Activated CD4-positive, CD25-positive, alpha-beta regulatory T cell (primary cell): ENCODE measurements around the gene STON1.
"Not testable (repeated sequence)": the region's sequence is repeated elsewhere in the genome, so short reads cannot be mapped to it uniquely, and the experiment has no call there.

ENCODE experiments used
- DNase-seq, 4 experiments: peaks; one replicate each; lab custom pipeline; 2025; lab: John Stamatoyannopoulos, UW

Gene STON1, protein sequence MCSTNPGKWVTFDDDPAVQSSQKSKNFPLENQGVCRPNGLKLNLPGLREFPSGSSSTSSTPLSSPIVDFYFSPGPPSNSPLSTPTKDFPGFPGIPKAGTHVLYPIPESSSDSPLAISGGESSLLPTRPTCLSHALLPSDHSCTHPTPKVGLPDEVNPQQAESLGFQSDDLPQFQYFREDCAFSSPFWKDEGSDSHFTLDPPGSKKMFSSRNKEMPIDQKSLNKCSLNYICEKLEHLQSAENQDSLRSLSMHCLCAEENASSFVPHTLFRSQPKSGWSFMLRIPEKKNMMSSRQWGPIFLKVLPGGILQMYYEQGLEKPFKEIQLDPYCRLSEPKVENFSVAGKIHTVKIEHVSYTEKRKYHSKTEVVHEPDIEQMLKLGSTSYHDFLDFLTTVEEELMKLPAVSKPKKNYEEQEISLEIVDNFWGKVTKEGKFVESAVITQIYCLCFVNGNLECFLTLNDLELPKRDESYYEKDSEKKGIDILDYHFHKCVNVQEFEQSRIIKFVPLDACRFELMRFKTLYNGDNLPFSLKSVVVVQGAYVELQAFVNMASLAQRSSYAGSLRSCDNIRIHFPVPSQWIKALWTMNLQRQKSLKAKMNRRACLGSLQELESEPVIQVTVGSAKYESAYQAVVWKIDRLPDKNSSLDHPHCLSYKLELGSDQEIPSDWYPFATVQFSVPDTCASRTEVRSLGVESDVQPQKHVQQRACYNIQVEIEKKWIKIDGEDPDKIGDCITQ

DNA sequence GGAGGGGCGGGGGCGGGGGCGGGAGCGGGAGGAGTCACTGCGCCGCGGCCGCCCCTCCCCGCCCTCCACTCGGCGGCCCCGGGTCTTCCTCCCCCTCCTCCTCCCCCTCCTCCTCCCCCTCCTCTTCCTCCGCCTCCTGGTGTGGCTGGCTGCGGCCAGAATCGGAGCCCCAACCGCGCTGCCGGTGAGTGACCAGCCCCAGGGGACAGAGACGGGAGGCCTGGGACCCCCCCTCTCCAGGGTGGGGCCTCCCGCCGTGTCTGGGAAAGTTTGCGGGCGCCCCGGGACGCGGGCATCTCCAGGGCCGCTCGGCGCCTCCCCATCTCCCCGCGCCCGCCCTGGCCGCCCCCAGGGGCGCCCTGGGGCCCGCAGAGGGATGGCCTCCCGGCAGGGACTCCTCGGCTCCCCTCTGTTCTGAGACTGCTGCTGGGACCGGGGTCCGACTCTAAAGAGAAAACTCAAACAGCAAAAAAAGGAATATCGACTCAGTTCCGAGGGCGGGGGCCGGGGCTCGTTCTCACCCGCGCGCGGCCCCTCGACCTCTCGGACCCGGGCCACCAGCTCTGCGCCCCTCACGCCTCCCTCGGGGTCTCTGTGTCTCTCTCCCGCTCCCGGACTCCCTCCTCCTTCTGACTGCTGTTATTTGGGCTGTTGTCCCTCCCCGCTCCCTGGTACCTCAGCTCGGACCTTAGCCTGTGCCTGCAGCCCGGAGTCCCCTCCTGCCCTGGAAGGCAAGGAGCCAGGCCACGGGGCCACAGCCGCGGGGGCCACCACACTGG is at the start of gene STON1:
Gene STON1 (plus strand): TSS at position 122 of the 779 bp plus-strand sequence. CDS start 50,480 bp downstream, outside the sequence.
- DNase-seq = peak in 1 of 4 experiments; percentile 6

DNA sequence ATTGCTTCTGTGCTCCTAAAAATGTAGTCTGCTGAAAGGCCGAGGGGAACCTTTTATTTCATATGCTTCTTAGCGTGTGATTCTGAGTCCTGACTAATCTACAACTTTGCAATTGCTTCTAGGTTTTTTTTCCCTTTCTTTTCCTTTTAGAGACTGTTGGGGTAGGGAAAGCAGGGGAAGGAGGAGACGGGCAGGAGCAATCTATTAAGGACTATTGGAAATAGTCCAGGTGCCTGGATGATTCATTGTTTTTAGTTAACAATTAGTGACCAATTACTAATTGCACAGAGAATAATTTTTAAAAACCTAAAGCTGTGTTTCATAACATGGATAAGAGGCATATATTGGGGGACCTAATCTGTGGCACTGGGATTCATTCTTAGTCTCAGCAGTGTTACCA is 49.4 kb upstream of the STON1 start:
- no peak for DNase-seq

DNA sequence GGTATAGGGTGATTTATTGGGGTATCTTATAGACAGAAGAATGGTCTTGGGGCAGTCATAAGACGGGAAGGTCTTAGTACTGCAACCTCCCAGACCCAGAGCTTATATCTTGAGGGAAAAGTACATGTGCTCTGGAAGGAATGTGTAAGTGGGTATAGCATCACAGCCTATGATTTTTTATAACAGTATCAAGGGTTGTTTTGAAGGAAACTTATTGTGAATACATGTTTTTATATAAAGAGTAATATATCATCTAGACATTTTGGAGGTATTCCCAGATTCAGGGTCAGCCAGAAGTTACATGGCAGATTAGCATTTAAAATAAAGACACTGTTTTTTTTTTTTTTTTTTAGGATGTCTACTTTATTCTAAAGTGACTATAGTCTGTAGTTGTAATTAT is 47.6 kb upstream of the STON1 start:
- no peak for DNase-seq

DNA sequence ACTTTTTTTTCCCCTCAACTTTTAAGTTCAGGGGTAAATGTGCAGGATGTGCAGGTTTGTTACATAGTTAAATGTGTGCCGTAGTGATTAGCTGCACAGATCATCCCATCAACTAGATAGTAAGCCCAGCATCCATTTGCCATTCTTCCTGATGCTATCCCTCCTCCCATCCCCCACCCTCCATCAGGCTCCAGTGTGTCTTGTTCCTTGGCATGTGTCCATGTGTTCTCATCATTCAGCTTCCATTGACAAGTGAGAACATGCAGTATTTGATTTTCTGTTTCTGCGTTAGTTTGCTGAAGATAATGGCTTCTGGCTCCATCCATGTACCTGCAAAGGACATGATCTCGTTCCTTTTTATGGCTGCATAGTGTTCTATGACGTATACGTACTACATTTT is 47.2 kb upstream of the STON1 start:
- DNase-seq = no peak

DNA sequence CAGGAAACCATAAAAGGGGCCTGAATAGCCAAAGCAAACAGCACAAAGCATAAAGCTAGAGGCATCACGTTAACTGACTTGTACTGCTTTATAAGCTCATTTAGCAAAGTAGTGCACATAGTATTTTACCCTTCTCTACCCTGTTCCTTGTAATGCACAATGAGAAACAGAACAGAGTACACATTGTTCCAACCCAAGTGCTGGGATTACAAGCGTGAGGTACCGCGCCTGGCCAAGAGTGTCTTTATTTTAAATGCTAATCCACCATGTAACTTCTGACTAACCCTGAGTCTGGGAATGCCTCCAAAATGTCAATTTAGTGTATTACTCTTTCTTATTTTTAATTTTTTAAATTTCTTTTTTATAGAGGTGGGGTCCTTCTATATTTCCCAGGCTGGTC is 46.4 kb upstream of the STON1 start:
- no peak for DNase-seq

DNA sequence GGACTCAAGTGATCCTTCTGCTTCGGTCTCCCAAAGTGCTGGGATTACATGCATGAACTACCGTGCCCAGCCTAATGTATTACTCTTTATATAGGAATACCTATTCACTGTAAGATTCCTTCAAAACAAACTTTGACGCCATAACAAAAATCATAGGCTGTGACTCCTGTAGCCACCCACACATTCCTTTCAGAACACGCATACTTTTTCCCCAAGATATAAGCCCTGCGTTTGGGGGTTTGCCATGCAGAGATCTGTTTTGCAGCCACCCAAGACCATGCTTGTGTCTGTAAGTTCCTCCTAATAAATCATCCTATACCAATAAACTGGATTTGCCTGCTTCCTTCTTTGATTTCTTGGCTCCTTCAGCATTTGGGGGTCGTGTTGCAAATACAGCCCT is 46.0 kb upstream of the STON1 start:
- no peak for DNase-seq

DNA sequence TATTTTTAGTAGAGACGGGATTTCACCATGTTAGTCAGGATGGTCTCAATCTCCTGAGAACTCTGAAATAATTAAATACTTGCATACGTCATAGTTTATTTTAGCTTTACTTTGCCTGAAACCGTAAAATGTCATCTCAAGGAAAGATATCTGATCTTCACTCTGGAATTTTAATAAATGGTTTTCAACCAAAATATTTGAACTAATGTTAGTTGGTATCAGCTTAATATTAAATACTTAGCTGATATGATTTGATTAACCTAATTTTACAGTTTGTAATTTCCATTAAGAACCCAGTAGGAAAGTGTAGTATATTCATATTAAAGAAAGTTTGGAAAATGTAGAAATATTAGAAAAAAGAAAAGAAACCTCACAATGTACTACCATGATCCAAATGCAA is 41.4 kb upstream of the STON1 start:
- DNase-seq = no peak

DNA sequence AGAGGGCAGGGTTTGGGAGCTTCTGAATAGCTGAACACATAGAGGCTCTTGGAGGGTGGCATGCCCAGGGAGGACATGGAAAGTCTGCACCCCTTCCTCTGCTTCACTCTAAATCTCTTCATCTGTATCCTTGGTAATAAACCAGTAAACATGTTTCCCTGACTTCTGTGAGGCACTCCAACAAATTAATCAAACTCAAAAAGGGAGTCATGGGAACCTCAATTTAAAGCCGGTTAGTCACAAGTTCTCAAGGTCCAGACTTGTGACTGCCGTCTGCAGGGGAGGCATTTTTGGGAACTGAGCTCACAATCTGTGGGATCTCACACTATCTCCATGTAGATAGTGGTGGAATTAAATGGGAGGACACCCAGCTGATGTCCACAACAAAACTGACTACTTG is 33.1 kb upstream of the STON1 start:
- no peak for DNase-seq

DNA sequence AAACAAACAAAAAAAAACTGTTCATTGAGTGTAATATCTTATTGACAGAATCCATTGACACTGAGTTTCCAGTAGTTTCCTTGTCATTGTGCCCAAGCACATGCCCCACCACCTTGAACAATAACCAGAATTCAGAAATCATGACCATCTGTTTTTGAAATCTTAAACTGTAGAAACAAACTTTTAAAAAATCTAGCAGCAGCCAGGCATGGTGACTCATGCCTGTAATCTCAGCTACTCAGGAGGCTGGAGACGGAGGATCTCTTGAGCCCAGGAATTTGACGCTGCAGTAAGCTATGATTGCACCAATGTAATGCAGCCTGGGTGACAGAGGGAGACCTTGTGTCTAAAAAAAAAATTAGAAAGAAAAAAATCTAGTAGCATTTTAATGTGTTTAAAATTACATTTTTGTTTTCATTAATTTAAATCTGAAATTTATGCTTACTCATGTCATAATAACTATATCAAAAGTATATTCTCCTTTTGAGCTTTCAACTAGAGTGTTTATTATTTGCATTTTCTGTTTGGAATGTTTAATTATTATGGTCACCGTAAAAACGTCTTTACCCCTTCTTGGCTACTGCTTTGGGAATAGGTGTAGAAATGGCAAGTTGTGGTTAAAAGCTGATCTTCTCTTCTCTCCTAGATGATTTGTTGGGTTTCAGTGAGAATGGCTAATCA is 25.2 kb upstream of the STON1 start:
- no peak for DNase-seq

DNA sequence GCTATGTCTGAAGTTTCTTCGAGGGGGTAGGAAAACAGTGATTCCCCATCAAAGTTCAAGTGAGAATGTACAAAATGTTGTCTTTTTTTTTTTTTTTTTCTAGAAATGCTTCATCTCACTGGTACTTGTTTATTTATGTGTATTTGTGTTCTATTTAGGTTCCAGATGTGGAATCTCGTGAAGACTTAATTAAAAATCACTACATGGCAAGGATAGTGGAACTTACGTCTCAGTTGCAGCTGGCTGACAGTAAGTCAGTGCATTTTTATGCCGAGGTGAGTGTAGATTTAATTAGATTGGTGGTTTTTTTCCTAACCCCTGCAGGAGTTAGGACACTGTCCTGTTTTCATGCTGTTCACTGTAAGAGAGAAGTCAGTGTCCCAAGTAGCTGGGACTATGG is 22.8 kb upstream of the STON1 start:
- DNase-seq = no peak

DNA sequence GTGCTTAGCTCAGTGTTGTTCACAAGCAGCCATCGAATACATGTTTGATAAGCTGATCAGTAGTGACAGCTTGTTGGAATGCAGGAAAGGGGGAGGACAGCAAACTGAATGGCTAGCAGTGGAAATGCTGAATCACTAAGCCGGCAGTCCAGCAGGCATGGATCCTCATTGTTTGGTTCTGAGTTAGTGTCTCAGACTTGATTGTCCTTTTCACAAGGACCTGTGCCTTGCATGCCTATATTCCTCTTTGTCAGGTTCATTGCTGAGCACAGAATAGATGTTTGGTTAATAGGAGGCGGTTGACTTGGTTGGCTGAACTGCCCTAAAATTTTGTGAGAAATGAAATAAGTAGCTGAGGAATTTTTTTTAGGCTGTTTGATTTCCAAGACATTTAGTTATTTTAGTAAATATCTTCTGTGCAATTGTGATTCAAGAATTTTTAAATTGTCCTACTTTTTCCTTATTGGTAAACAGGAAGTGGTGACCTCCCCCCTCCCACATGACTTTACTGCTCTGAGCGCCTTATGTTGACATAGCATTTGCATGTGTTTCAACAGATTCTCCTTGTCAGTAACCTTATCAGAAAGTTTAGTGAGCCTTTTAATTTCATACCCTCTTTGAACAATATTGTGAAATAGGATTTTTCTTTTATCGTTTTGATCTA is 21.4 kb upstream of the STON1 start:
- DNase-seq = no peak

DNA sequence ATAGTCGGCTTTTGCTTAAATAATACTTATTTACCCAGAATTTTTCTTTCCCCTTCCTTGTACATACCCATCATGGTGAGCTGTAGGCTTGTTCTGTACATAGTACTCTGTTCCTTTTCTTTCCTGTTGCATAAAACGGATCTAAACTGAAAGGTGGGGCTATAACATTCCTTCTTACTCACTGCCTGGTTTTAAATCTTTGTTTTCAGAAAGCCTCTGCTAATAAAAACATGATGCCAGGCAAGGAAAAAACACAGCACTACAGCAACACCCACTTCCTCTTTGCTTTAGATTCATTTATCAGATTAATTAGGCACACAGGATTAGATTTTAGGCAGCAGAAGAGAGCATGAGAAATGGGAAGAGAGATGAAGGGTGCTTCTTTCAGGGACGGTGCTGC is 19.6 kb upstream of the STON1 start:
- DNase-seq = no peak

DNA sequence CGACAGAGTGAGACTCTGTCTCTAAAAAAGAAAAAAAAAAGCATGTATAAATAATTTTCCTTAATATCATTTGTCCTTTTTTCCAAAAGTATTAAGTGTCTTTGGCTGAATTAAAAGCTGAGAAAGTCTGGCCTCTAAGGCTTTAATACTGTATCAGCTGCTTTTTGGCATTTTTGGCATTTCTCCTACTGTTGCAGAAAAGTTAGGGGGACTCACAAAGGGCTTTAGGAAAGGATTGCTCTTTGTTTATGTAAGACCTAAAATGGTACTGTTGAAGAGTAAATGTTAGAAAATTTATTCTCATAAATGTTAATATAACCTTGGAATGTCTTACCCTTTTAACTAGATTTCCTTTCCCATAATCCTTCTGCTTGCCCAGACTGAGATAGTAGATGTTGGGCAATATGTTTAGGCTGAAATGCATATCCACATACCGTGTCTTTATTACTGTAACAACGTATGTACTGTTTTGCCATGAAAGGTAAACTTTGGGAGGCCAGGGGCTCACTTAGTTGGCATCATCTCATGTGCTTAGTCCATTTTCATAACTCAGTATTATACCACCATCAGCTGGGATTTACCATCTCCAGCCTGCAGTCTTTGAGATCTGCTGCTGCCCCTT is 18.0 kb upstream of the STON1 start:
- no peak for DNase-seq

DNA sequence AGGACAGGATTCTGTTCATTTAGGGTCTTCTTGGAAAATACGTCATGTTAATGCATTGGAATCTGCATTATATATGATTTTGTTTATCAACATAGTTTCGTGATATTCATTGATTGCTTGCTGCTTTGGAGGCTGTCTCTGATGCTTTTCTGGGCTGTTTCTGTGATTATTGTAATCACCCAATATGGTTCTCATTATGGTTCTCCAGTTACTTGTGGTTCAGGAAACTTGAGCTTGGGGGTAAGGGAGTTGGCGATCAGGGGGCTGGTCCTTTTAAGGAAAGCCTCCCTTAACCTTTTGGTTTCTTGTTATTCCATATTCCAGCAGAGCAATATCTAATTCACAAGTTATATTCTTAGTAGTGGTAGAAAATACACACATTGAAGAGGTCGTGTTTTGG is 17.4 kb upstream of the STON1 start:
- DNase-seq = no peak

DNA sequence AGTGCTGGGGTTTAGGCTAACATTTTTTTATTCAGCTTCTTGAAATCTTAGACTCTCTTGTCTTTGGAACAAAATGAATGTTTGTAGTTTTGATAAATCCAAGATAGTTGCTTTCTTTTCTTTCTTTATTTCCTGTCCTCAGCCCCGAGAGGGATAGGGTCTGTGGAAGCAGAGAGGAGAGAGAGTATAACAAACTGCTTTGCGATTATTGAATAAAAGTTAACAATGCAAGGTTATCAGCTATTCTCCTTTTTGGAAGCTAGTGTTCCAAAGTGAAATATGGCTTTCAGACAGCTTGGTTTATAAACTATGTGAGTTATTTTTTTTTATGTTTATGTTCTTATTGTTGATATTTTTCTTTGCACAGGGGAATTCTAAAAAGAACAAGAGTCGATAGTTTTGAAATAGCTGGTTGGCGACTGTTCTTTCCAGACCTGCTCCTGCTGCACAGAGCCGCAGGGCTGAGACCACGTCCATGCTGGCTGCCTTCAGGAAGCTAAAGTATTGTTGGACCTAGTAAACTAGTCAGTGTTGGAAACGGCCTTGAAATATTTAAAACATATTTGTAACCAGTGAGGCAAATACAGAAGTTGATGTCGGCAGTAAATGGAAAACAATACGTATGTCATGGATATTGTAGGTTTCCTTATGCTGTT is 15.5 kb upstream of the STON1 start:
- DNase-seq = no peak

DNA sequence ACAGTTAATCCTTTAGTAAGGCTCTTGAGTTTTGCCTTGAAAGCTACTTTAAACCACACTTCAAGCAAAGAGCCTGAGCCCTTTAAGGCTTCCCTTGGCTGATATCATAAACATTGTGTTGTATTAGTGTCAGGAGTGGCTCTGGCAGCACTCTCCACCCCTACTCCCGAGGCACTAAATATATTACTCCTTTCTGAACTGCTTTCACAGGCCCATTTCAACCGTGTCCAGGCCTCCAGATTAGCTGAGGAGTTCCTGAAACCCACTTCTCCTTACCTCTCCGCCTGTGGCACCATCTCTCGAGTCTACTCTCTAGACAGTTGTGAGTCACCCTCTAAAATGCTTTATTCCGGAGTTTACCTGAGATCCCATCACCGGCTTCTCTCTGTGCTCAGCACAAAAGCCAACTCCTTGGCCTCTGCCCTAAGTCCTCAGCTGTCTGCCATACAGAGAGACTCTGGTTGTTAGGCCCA is 14.4 kb upstream of the STON1 start:
- DNase-seq = no peak

DNA sequence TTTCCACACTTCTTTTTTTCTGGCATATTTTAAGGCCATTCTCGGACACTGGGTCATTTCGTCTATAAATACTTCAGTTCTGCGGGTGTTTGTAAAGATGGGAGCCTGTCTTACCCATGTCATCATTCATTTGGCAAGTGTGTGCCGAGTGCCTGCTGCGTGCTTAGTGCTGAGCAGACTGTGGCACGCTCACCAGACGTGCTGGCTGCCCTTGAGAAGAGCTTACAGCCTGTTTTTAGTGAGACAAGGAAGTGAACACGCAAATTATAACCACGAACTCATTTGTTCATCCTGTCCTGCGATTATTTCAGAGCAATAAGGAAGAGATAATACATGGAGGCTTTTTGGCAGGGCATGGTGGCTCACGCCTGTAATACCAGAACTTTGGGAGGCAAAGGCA is 10.4 kb upstream of the STON1 start:
- DNase-seq = no peak

DNA sequence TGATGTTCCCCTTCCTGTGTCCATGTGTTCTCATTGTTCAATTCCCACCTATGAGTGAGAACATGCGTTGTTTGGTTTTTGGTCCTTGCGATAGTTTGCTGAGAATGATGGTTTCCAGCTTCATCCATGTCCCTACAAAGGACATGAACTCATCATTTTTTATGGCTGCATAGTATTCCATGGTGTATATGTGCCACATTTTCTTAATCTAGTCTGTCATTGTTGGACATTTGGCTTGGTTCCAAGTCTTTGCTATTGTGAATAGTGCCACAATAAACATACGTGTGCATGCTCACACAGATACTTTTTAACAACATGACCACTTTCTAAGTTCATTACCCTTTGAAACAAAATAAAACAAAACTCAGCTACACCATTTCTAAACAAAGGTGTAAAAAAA is 5.2 kb upstream of the STON1 start:
- not testable (repeated sequence) for DNase-seq

DNA sequence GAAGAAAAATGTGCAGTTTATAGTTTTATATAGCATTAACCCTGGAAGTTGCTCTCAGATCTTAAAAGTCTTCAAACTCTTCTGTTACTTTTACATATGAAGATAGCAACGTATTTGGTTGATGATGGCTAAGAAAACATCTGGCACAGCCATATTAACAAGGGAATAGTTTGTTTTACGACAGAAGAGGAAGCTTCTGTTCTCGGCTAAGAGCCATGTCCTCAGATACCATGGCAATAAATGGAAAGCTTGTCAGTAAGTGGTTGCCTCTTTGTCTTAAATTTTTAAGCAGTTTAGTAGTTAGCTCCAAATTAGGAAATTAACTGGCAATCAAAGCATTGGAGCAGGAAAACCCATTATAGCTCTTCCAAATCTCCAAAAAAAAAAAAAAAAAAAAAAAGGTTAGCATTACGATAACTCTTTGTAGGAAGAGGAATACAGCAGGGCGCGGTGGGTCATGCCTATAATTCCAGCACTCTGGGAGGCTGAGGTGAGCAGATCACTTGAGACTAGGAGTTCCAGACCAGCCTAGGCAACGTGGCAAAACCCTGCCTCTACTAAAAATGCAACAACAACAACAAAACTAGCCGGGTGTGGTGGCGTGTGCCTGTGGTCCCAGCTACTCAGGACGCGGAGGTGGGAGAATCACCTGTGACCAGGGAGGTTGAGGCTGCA is 4.5 kb upstream of the STON1 start:
- DNase-seq = no peak
